PC-3 (cell line): ENCODE results near the gene STRN3. TPM values are rescaled to one million over a fixed set of nuclear protein-coding genes. Genes with fewer than 3 reads are reported as not detected.

Source experiments
- ATAC-seq: fragments of 200-7000 bp; cut with Tn5 transposase; 2 replicates; pipeline ENCODE4 v1.9.1; 2020; ENCODE audit warnings: mild to moderate bottlenecking, moderate library complexity
- BruUV-seq: library from RNA; stranded (reverse); fragments of 400-500 nt; replicated peaks from 2 replicates; lab custom pipeline; 2021; lab: Mats Ljungman, UMichigan
- CTCF ChIA-PET: fragments of 300-600 bp; sonication (Branson Sonifier 250); formaldehyde crosslinking; loops from one replicate; lab custom pipeline; 2022; ENCODE audit warnings: antibody characterized with exemption; lab: Charles Lee
- POLR2A ChIA-PET: fragments of 300-600 bp; sonication (Branson Sonifier 250); formaldehyde crosslinking; loops from one replicate; lab custom pipeline; 2022; ENCODE audit warnings: antibody characterized with exemption; ENCODE audit not compliant: unreplicated experiment; lab: Charles Lee
- DNase-seq: peaks from one replicate; pipeline ENCODE4 v3.0.0-alpha.2; 2015
- H2AFZ ChIP-seq: fragments of 300-600 bp; sonication (generic); 2 replicates; pipeline ENCODE4 v1.6.0; 2016; ENCODE audit warnings: antibody characterized with exemption, low read length
- H3F3A ChIP-seq: fragments of 300-600 bp; sonication (generic); one replicate; pipeline ENCODE4 v1.6.0; 2017; ENCODE audit warnings: antibody characterized with exemption, low read length, control low read depth, mild to moderate bottlenecking; ENCODE audit not compliant: unreplicated experiment
- H3K27ac ChIP-seq: fragments of 300-600 bp; sonication (generic); 2 replicates; pipeline ENCODE4 v1.5.1; 2016; ENCODE audit warnings: mild to moderate bottlenecking, low read length
- H3K27me3 ChIP-seq: fragments of 300-600 bp; sonication (generic); 2 replicates; pipeline ENCODE4 v1.6.1; 2016; ENCODE audit warnings: low read length, mixed read lengths
- H3K36me3 ChIP-seq: fragments of 300-600 bp; sonication (generic); 2 replicates; pipeline ENCODE4 v1.6.1; 2016; ENCODE audit warnings: low read depth, mixed run types, low read length, mixed read lengths
- H3K4me1 ChIP-seq: fragments of 300-600 bp; sonication (generic); 2 replicates; pipeline ENCODE4 v1.5.1; 2016; ENCODE audit warnings: low read length; ENCODE audit not compliant: insufficient read depth
- H3K4me2 ChIP-seq: fragments of 300-600 bp; sonication (generic); 2 replicates; pipeline ENCODE4 v1.6.0; 2016; ENCODE audit warnings: low read length
- H3K4me3 ChIP-seq: fragments of 300-600 bp; sonication (generic); 2 replicates; pipeline ENCODE4 v1.5.1; 2016; ENCODE audit warnings: mild to moderate bottlenecking, low read length, mixed read lengths
- H3K79me2 ChIP-seq: fragments of 300-600 bp; sonication (generic); 2 replicates; pipeline ENCODE4 v1.6.1; 2017; ENCODE audit warnings: low read length, mixed read lengths
- H3K9ac ChIP-seq: fragments of 300-600 bp; sonication (generic); 2 replicates; pipeline ENCODE4 v1.6.0; 2016; ENCODE audit warnings: mild to moderate bottlenecking, low read length
- H3K9me2 ChIP-seq: fragments of 300-600 bp; sonication (generic); replicated peaks from 2 replicates; pipeline ENCODE4 v1.6.1; 2016; ENCODE audit warnings: mixed run types, low read length, mixed read lengths
- H3K9me3 ChIP-seq: fragments of 300-600 bp; sonication (generic); 2 replicates; pipeline ENCODE4 v1.6.1; 2016; ENCODE audit warnings: low read length, mixed read lengths
- H4K20me1 ChIP-seq: fragments of 300-600 bp; sonication (generic); 2 replicates; pipeline ENCODE4 v1.6.1; 2016; ENCODE audit warnings: low read length, mixed read lengths
- CTCF ChIP-seq: fragments of 300-600 bp; sonication (generic); conservative IDR thresholded peaks from 2 replicates; pipeline ENCODE4 v1.5.1; 2017; ENCODE audit warnings: antibody characterized with exemption, low read depth, mild to moderate bottlenecking, low read length
- EZH2 ChIP-seq: fragments of 300-600 bp; sonication (generic); IDR thresholded peaks from one replicate; pipeline ENCODE4 v1.6.1; 2017; ENCODE audit warnings: antibody characterized with exemption, mild to moderate bottlenecking, low read length; ENCODE audit not compliant: unreplicated experiment
- EZH2phosphoT487 ChIP-seq: fragments of 300-600 bp; sonication (generic); IDR thresholded peaks from 2 replicates; pipeline ENCODE4 v1.6.1; 2018; ENCODE audit warnings: mild to moderate bottlenecking, antibody characterized with exemption, low read length, borderline replicate concordance
- intact Hi-C: fragments of 100-400 bp; cut with micrococcal nuclease; formaldehyde crosslinking; loops from 2 replicates; pipeline ENCODE4 v1.9.0; 2023
- total RNA-seq: library from RNA; depleted of rRNA; stranded (reverse); fragments of >200 nt; gene quantifications from 2 replicates; pipeline ENCODE4 v1.2.3, GENCODE V29; 2014

STRN3 gene
- total RNA-seq, 1 experiment from 2014 or later, result 41.4 TPM

DNA sequence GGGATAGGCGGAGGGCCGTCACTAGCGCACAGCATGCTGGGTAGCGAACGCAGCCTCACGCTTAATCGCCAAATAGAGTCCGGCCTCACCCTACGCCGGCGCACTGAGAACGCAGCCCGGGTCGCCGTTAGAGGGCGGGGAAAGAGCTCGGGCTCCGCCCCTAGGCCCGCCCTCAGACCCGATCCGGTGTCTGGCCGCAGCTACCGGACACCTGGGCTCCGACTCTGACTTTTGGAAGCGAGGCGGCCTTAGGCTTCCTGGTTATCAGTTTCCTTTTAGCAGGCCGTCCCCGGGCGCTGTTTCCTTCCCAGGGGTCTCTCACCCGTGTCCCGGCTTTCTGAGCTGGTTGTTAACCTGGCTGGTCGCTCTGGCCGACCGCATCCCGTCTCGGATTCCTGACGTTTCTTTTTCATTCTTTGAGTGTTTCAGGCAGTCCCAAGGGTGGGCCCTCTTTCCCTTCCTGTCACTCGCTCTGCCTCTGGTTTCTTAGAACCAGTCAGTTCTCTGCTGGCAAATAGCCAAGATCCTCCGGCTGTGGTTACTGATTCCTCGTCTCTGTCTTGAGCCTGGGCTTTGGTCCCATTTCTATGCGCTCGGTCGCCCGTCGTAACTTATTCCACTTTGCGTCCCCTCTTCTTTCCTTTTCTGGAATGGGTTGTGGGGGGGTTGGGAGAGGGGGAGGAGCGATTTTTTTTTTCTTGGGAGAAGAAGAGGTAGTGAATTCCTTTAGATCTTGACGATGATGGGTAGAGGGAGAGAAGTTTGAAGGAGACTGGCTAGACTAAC, 464 bp upstream of the STRN3 start:
- BruUV-seq, result TSS peak; percentile 71
- H2AFZ ChIP-seq, result peak overlapping the region; percentile 80
- H3K4me3 ChIP-seq, result peak overlapping the region; percentile 72
- DNase-seq (peak; percentile 98), ATAC-seq (peak; percentile 93)
- H3K9me3 ChIP-seq, result no peaks in the 10 kb centered on the region
- peaks cover 21% of the 10 kb centered on the region for H3K4me1 ChIP-seq
- H3K9me2 ChIP-seq, result no peaks in the 10 kb centered on the region
- no peak for TF ChIP-seq EZH2phosphoT487
- no peak for TF ChIP-seq CTCF
- TF ChIP-seq EZH2, result no peak
- peaks cover 45% of the 10 kb centered on the region for H3K79me2 ChIP-seq
- ChIA-PET CTCF (interaction anchor here (0.6 kb wide), 1 partner anchor 74 kb away, joined by 6 read pairs; no protein-coding TSS in a partner anchor), POLR2A (interaction anchor here (0.5 to 0.9 kb wide), 10 partner anchors 21 to 1050 kb away, joined by 3 to 11 read pairs (median 4); no protein-coding TSS in a partner anchor)
- no peaks in the 10 kb centered on the region for H3K27me3 ChIP-seq
- H3K36me3 ChIP-seq, result peaks cover 6% of the 10 kb centered on the region; the same call in 1 of the 2 replicates
- peak overlapping the region; percentile 84 for H3K27ac ChIP-seq
- intact Hi-C loops, result loop anchor here (1.0 to 2.0 kb wide), 3 partner anchors 46 to 64 kb away; no protein-coding TSS in a partner anchor
- H4K20me1 ChIP-seq, result peaks cover 28% of the 10 kb centered on the region
- peaks cover 5% of the 10 kb centered on the region for H3F3A ChIP-seq
- H3K9ac ChIP-seq, result peak overlapping the region; percentile 99
- H3K4me2 ChIP-seq, result peak overlapping the region; percentile 73

GRCh38 chr14:31025367-31026076, 657 bp downstream of the STRN3 start, which contains the start of gene AP4S1:
TSS of gene AP4S1 (plus strand) at chr14:31025649. CDS start at chr14:31066197, 40,548 bp downstream.
- no peak for TF ChIP-seq EZH2phosphoT487
- no peak for TF ChIP-seq EZH2
- no peak for TF ChIP-seq CTCF
- no TSS peak for BruUV-seq
- Histone ChIP-seq H3K4me3 (peak within 1 kb of the TSS; percentile 72), H3K27ac (peak within 1 kb of the TSS; percentile 84), H3K4me1 (peaks cover 16% of the 10 kb centered on the region), H3K4me2 (peak within 1 kb of the TSS; percentile 88), H3K9me2 (no peaks in the 10 kb centered on the region), H3K36me3 (peaks cover 17% of the 10 kb centered on the region), H3F3A (peaks cover 5% of the 10 kb centered on the region), H3K79me2 (peaks cover 56% of the 10 kb centered on the region), H2AFZ (peak within 1 kb of the TSS; percentile 80), H4K20me1 (peaks cover 28% of the 10 kb centered on the region), H3K9ac (peak within 1 kb of the TSS; percentile 99), H3K27me3 (no peaks in the 10 kb centered on the region), H3K9me3 (no peaks in the 10 kb centered on the region)
- ChIA-PET CTCF (interaction anchor here (0.6 kb wide), 3 partner anchors 12 to 110 kb away, joined by 4 to 11 read pairs (median 6); no protein-coding TSS in a partner anchor), POLR2A (interaction anchor here (0.5 to 0.7 kb wide), 2 partner anchors 69 to 116 kb away, joined by 3 to 4 read pairs; no protein-coding TSS in a partner anchor)
- intact Hi-C loops, result loop anchor here (1.0 to 2.0 kb wide), 4 partner anchors 31 to 65 kb away; no protein-coding TSS in a partner anchor
- DNase-seq (peak; percentile 13), ATAC-seq (peak; percentile 13)
